Osteocyte (in vitro differentiated cells): Measurements from ENCODE around the gene MND1. TPM values are rescaled to one million over a fixed set of nuclear protein-coding genes. Genes with fewer than 3 reads are reported as not detected.

Source experiments
- DNase-seq: peaks from one replicate; pipeline ENCODE4 v3.0.0; 2021; ENCODE audit warnings: mixed read lengths; ENCODE audit not compliant: unreplicated experiment; ENCODE audit errors: extremely low spot score
- H3K27ac Mint-ChIP-seq: one replicate; pipeline ENCODE4 v1.8.0; 2021; ENCODE audit warnings: mild to moderate bottlenecking, mixed read lengths; ENCODE audit not compliant: unreplicated experiment
- H3K27me3 Mint-ChIP-seq: one replicate; pipeline ENCODE4 v1.8.0; 2021; ENCODE audit warnings: mixed read lengths; ENCODE audit not compliant: unreplicated experiment
- H3K36me3 Mint-ChIP-seq: one replicate; pipeline ENCODE4 v1.8.0; 2021; ENCODE audit warnings: mixed read lengths; ENCODE audit not compliant: unreplicated experiment
- H3K4me1 Mint-ChIP-seq: one replicate; pipeline ENCODE4 v1.8.0; 2021; ENCODE audit warnings: mixed read lengths; ENCODE audit not compliant: unreplicated experiment
- H3K4me3 Mint-ChIP-seq: one replicate; pipeline ENCODE4 v1.8.0; 2021; ENCODE audit warnings: mild to moderate bottlenecking, moderate library complexity, mixed read lengths; ENCODE audit not compliant: unreplicated experiment
- H3K9me3 Mint-ChIP-seq: one replicate; pipeline ENCODE4 v1.8.0; 2021; ENCODE audit warnings: mixed read lengths; ENCODE audit not compliant: unreplicated experiment
- CTCF ChIP-seq: fragments of 200-600 bp; sonication (generic); IDR thresholded peaks from 2 replicates; pipeline ENCODE4 v1.5.0; 2021; ENCODE audit warnings: antibody characterized with exemption, mild to moderate bottlenecking, moderate library complexity
- total RNA-seq: library from RNA; stranded (reverse); gene quantifications from 2 replicates; pipeline ENCODE4 v1.2.1, GENCODE V29; 2021

Gene MND1
- total RNA-seq, 1 donor from 2014 or later: 0.91 TPM

GRCh38 chr4:153393397-153393796, 48.9 kb downstream of the MND1 start:
- TF ChIP-seq CTCF: no peak
- Mint-ChIP-seq H3K4me3 (no peak overlapping the region), H3K27ac (peak overlapping the region; percentile 52), H3K27me3 (no peaks in the 10 kb centered on the region), H3K4me1 (peaks cover 3% of the 10 kb centered on the region), H3K9me3 (no peaks in the 10 kb centered on the region), H3K36me3 (no peaks in the 10 kb centered on the region)
- DNase-seq: no peak

GRCh38 chr4:153394945-153395344, 50.5 kb downstream of the MND1 start:
- TF ChIP-seq CTCF: no peak
- no peak overlapping the region for H3K27ac Mint-ChIP-seq
- no peaks in the 10 kb centered on the region for H3K27me3 Mint-ChIP-seq
- no peaks in the 10 kb centered on the region for H3K9me3 Mint-ChIP-seq
- H3K36me3 Mint-ChIP-seq: no peaks in the 10 kb centered on the region
- DNase-seq: no peak
- H3K4me3 Mint-ChIP-seq: no peak overlapping the region
- H3K4me1 Mint-ChIP-seq: peaks cover 3% of the 10 kb centered on the region

- no peaks in the 10 kb centered on the region for H3K27me3 Mint-ChIP-seq
- H3K4me1 Mint-ChIP-seq: no peaks in the 10 kb centered on the region
- no peak overlapping the region for H3K4me3 Mint-ChIP-seq
- no peaks in the 10 kb centered on the region for H3K36me3 Mint-ChIP-seq
- no peak overlapping the region for H3K27ac Mint-ChIP-seq
- TF ChIP-seq CTCF: no peak
- no peaks in the 10 kb centered on the region for H3K9me3 Mint-ChIP-seq
- no peak for DNase-seq
Measured at GRCh38 chr4:153398713-153399112, 54.2 kb downstream of the MND1 start.

- Mint-ChIP-seq H3K27me3 (no peaks in the 10 kb centered on the region), H3K36me3 (no peaks in the 10 kb centered on the region), H3K4me1 (no peaks in the 10 kb centered on the region), H3K9me3 (no peaks in the 10 kb centered on the region), H3K4me3 (no peak overlapping the region), H3K27ac (no peak overlapping the region)
- no peak for DNase-seq
- no peak for TF ChIP-seq CTCF
Measured at GRCh38 chr4:153399358-153399757, 54.9 kb downstream of the MND1 start.

- Mint-ChIP-seq H3K4me1 (no peaks in the 10 kb centered on the region), H3K36me3 (no peaks in the 10 kb centered on the region), H3K27ac (no peak overlapping the region), H3K9me3 (no peaks in the 10 kb centered on the region), H3K4me3 (no peak overlapping the region), H3K27me3 (no peaks in the 10 kb centered on the region)
- TF ChIP-seq CTCF: no peak
- no peak for DNase-seq
Measured at GRCh38 chr4:153401501-153401900, 57.0 kb downstream of the MND1 start.
